CD14-positive monocyte (primary cell): ENCODE results near the gene CHD6. TPM values are rescaled to one million over a fixed set of nuclear protein-coding genes. Genes with fewer than 3 reads are reported as not detected.

Source experiments
- DNase-seq, 3 donors: peaks; one replicate each; pipeline ENCODE4 v3.0.0-alpha.2; 2011 to 2022
- H2AFZ ChIP-seq: 2 replicates; pipeline ENCODE4 v1.6.0; 2012; ENCODE audit warnings: mild to moderate bottlenecking, low read depth, low read length, inconsistent platforms; ENCODE audit not compliant: insufficient read depth, poor library complexity, severe bottlenecking
- H3K27ac ChIP-seq, 2 donors: 1 replicate in 1 of 2; 2 replicates in 1 of 2; pipeline ENCODE4 v1.5.1; 2012 to 2013; ENCODE audit warnings: low read length in 2 of 2, control low read depth in 1 of 2, inconsistent platforms in 1 of 2, low read depth in 1 of 2, mild to moderate bottlenecking in 1 of 2
- H3K27me3 ChIP-seq, 2 donors: one replicate each; pipeline versions ENCODE4 v1.6.0 to v1.6.1; 2011 to 2013; ENCODE audit warnings: low read length in 2 of 2; ENCODE audit not compliant: control insufficient read depth in 2 of 2, insufficient read depth in 2 of 2
- H3K36me3 ChIP-seq, 2 donors: replicated peaks in 1 of 2; 1 replicate in 1 of 2; 2 replicates in 1 of 2; pipeline versions ENCODE4 v1.5.1 to v1.6.1; 2012 to 2013; ENCODE audit warnings: low read length in 2 of 2, control low read depth in 1 of 2, inconsistent platforms in 1 of 2, mild to moderate bottlenecking in 1 of 2; ENCODE audit not compliant: insufficient read depth in 2 of 2, control insufficient read depth in 1 of 2
- H3K4me1 ChIP-seq, 2 donors: 1 replicate in 1 of 2; 2 replicates in 1 of 2; pipeline versions ENCODE4 v1.5.1 to v1.6.1; 2012 to 2013; ENCODE audit warnings: low read length in 2 of 2, control low read depth in 1 of 2, inconsistent platforms in 1 of 2, mild to moderate bottlenecking in 1 of 2, moderate library complexity in 1 of 2; ENCODE audit not compliant: insufficient read depth in 2 of 2, control insufficient read depth in 1 of 2
- H3K4me2 ChIP-seq: replicated peaks from 2 replicates; pipeline ENCODE3; 2012; ENCODE audit warnings: low read length, moderate library complexity, mild to moderate bottlenecking; ENCODE audit not compliant: poor library complexity, severe bottlenecking; ENCODE audit errors: extremely low read depth
- H3K4me3 ChIP-seq, 3 experiments: fragments of 200-600 bp in 1 of 3; sonication (generic) in 1 of 3; replicated peaks in 1 of 3; 1 replicate in 2 of 3; 2 replicates in 1 of 3; pipeline ENCODE4 v1.5.1; 2011 to 2013; ENCODE audit warnings: low read length in 3 of 3, mild to moderate bottlenecking in 3 of 3, control low read depth in 2 of 3, low read depth in 2 of 3, inconsistent platforms in 1 of 3, moderate library complexity in 1 of 3
- H3K79me2 ChIP-seq: 2 replicates; pipeline ENCODE4 v1.6.0; 2012; ENCODE audit warnings: mild to moderate bottlenecking, control low read depth, inconsistent platforms, low read length, moderate library complexity; ENCODE audit not compliant: insufficient read depth
- H3K9ac ChIP-seq: 2 replicates; pipeline ENCODE4 v1.6.0; 2017; ENCODE audit warnings: low read length, mild to moderate bottlenecking; ENCODE audit not compliant: insufficient read depth, poor library complexity, severe bottlenecking
- H3K9me3 ChIP-seq, 2 donors: replicated peaks in 1 of 2; 1 replicate in 1 of 2; 2 replicates in 1 of 2; pipeline versions ENCODE4 v1.5.1 to v1.6.1; 2012 to 2013; ENCODE audit warnings: low read length in 2 of 2, control low read depth in 1 of 2; ENCODE audit not compliant: control insufficient read depth in 1 of 2, insufficient read depth in 1 of 2
- H4K20me1 ChIP-seq: 2 replicates; pipeline ENCODE4 v1.6.0; 2012; ENCODE audit warnings: mild to moderate bottlenecking, low read length, control low read depth, moderate library complexity; ENCODE audit not compliant: insufficient read depth
- H3K27ac Mint-ChIP-seq, 7 donors: one replicate each; pipeline ENCODE4 v1.8.0; 2020; ENCODE audit warnings: mild to moderate bottlenecking in 7 of 7, mixed read lengths in 7 of 7, moderate library complexity in 6 of 7, inconsistent platforms in 2 of 7
- H3K27me3 Mint-ChIP-seq, 3 donors: one replicate each; pipeline ENCODE4 v1.8.0; 2021 to 2022; ENCODE audit warnings: low read depth in 3 of 3, mild to moderate bottlenecking in 3 of 3, mixed read lengths in 3 of 3, moderate library complexity in 3 of 3, inconsistent platforms in 1 of 3
- H3K36me3 Mint-ChIP-seq, 2 donors: one replicate each; pipeline ENCODE4 v1.8.0; 2020; ENCODE audit warnings: mixed read lengths in 2 of 2, inconsistent platforms in 1 of 2, mild to moderate bottlenecking in 1 of 2
- H3K4me1 Mint-ChIP-seq: one replicate; pipeline ENCODE4 v1.8.0; 2020; ENCODE audit warnings: mild to moderate bottlenecking, mixed read lengths
- H3K4me3 Mint-ChIP-seq, 2 donors: one replicate each; pipeline ENCODE4 v1.8.0; 2020; ENCODE audit warnings: mild to moderate bottlenecking in 2 of 2, mixed read lengths in 2 of 2, moderate library complexity in 1 of 2
- H3K9me3 Mint-ChIP-seq, 7 donors: one replicate each; pipeline ENCODE4 v1.8.0; 2020 to 2022; ENCODE audit warnings: mixed read lengths in 7 of 7, mild to moderate bottlenecking in 6 of 7, moderate library complexity in 6 of 7, inconsistent platforms in 2 of 7
- CTCF ChIP-seq: fragments of 200-600 bp; IDR thresholded peaks from one replicate; pipeline ENCODE4 v1.8.0; 2022; ENCODE audit warnings: antibody characterized with exemption, mild to moderate bottlenecking
- WGBS: methylation state at CpG from one replicate; pipeline ENCODE4 v1.1.5; 2013; ENCODE audit warnings: missing lambda C conversion rate; ENCODE audit not compliant: insufficient coverage; 5-methylcytosine and 5-hydroxymethylcytosine counted together
- intact Hi-C, 2 donors: fragments of 100-400 bp; cut with micrococcal nuclease; formaldehyde crosslinking; loops; one replicate each; pipeline versions ENCODE4 v1.15.0 to v1.15.1; 2023
- polyA plus RNA-seq, 3 donors: library from polyadenylated mRNA; depleted of rRNA in 1 of 3; unstranded in 2 of 3; stranded (reverse) in 1 of 3; fragments of 300-500 nt in 2 of 3; fragments of >200 nt in 1 of 3; fragmentation: Illumina TruSeq in 2 of 3; gene quantifications; 1 replicate in 2 of 3; 2 replicates in 1 of 3; pipeline ENCODE4 v1.2.3, GENCODE V29; 2012 to 2021

The CHD6 gene
- polyA plus RNA-seq, 3 donors: 12.9 to 19.6 (median 13.0) TPM

GRCh38 chr20:41355598-41356203, 262.5 kb downstream of the CHD6 start:
- H3K9me3 Mint-ChIP-seq: peaks cover 0 to 4% (median 0%) of the 10 kb centered on the region in 7 donors
- no peak for TF ChIP-seq CTCF
- intact Hi-C loops: no loop called here
- no peak overlapping the region for H3K4me3 ChIP-seq
- no peak overlapping the region for H3K4me3 Mint-ChIP-seq
- no peak overlapping the region for H2AFZ ChIP-seq
- no peak overlapping the region for H3K27ac ChIP-seq
- no peaks in the 10 kb centered on the region for H4K20me1 ChIP-seq
- peaks cover 1% of the 10 kb centered on the region for H3K4me1 Mint-ChIP-seq
- DNase-seq: no peak
- no peak overlapping the region for H3K27ac Mint-ChIP-seq
- no peaks in the 10 kb centered on the region for H3K36me3 Mint-ChIP-seq
- H3K4me1 ChIP-seq: no peaks in the 10 kb centered on the region
- no peaks in the 10 kb centered on the region for H3K36me3 ChIP-seq
- peaks cover 3 to 24% (median 23%) of the 10 kb centered on the region in 3 donors for H3K27me3 Mint-ChIP-seq
- 100% methylated on average over 2 of the region's 7 CpGs for WGBS
- H3K79me2 ChIP-seq: no peaks in the 10 kb centered on the region
- H3K4me2 ChIP-seq: no peak overlapping the region
- H3K27me3 ChIP-seq: no peaks in the 10 kb centered on the region
- H3K9me3 ChIP-seq: no peaks in the 10 kb centered on the region
- no peak overlapping the region for H3K9ac ChIP-seq

GRCh38 chr20:41355192-41355591, 263.0 kb downstream of the CHD6 start:
- Mint-ChIP-seq H3K27ac (no peak overlapping the region), H3K9me3 (peaks cover 0 to 4% (median 0%) of the 10 kb centered on the region in 7 donors), H3K27me3 (peaks cover 6 to 27% (median 25%) of the 10 kb centered on the region in 3 donors), H3K4me1 (peaks cover 6% of the 10 kb centered on the region), H3K4me3 (no peak overlapping the region), H3K36me3 (no peaks in the 10 kb centered on the region)
- 100% methylated on average over 1 of the region's 3 CpGs for WGBS
- Histone ChIP-seq H3K9ac (no peak overlapping the region), H3K9me3 (no peaks in the 10 kb centered on the region), H3K4me1 (no peaks in the 10 kb centered on the region), H4K20me1 (no peaks in the 10 kb centered on the region), H3K27me3 (no peaks in the 10 kb centered on the region), H3K36me3 (no peaks in the 10 kb centered on the region), H3K4me3 (no peak overlapping the region), H2AFZ (no peak overlapping the region), H3K27ac (no peak overlapping the region), H3K4me2 (no peak overlapping the region), H3K79me2 (no peaks in the 10 kb centered on the region)
- TF ChIP-seq CTCF: no peak
- DNase-seq: no peak
- intact Hi-C loops: no loop called here
